GM18505 (cell line): Measurements from ENCODE around the gene PGM2.

ENCODE experiments used
- ATAC-seq: cut with Tn5 transposase; IDR thresholded peaks from one replicate; pipeline ENCODE4 v1.9.1; 2021; ENCODE audit not compliant: unreplicated experiment
- POLR2A ChIP-seq: IDR thresholded peaks from 4 replicates; pipeline ENCODE4 v1.6.1; 2011; ENCODE audit warnings: borderline replicate concordance; ENCODE audit not compliant: insufficient read depth, insufficient read length; ENCODE audit errors: extremely low read depth

PGM2 gene

GRCh38 chr4:37828843-37829242 is 2.4 kb downstream of the PGM2 start:
- ATAC-seq = no peak
- no peak for TF ChIP-seq POLR2A

- TF ChIP-seq POLR2A = no peak
- no peak for ATAC-seq
Observed at GRCh38 chr4:37830640-37831039, 4.2 kb downstream of the PGM2 start.

- no peak for TF ChIP-seq POLR2A
- ATAC-seq = no peak
Observed at GRCh38 chr4:37835031-37835430, 8.5 kb downstream of the PGM2 start.

GRCh38 chr4:37835806-37836205 is 9.3 kb downstream of the PGM2 start:
- TF ChIP-seq POLR2A = no peak
- ATAC-seq = no peak

- TF ChIP-seq POLR2A = no peak
- no peak for ATAC-seq
Observed at GRCh38 chr4:37836274-37836673, 9.8 kb downstream of the PGM2 start.

- TF ChIP-seq POLR2A = no peak
Observed at GRCh38 chr4:37836838-37837440, 10.5 kb downstream of the PGM2 start.

GRCh38 chr4:37837446-37837845 is 11.0 kb downstream of the PGM2 start:
- ATAC-seq = no peak

More at GRCh38 chr4:37836838-37837440, 10.5 kb downstream of the PGM2 start:
- no peak for ATAC-seq

GRCh38 chr4:37839426-37839825 is 12.9 kb downstream of the PGM2 start:
- ATAC-seq = no peak
- TF ChIP-seq POLR2A = no peak

More at GRCh38 chr4:37837446-37837845, 11.0 kb downstream of the PGM2 start:
- no peak for TF ChIP-seq POLR2A

- TF ChIP-seq POLR2A = no peak
- ATAC-seq = no peak
Observed at GRCh38 chr4:37844204-37844603, 17.7 kb downstream of the PGM2 start.

GRCh38 chr4:37845201-37845600 is 18.7 kb downstream of the PGM2 start:
- no peak for ATAC-seq
- no peak for TF ChIP-seq POLR2A

GRCh38 chr4:37847311-37847884 is 20.9 kb downstream of the PGM2 start:
- no peak for TF ChIP-seq POLR2A
- ATAC-seq = no peak

GRCh38 chr4:37852376-37852775 is 25.9 kb downstream of the PGM2 start:
- no peak for ATAC-seq
- TF ChIP-seq POLR2A = no peak

GRCh38 chr4:37858112-37858511 is 31.6 kb downstream of the PGM2 start:
- ATAC-seq = no peak
- no peak for TF ChIP-seq POLR2A

- no peak for TF ChIP-seq POLR2A
- no peak for ATAC-seq
Observed at GRCh38 chr4:37858872-37859271, 32.4 kb downstream of the PGM2 start.
